IPS DF 19.7 (cell line): ENCODE measurements around the gene MUC6.

Experiments used
- DNase-seq: peaks from one replicate; pipeline ENCODE4 v3.0.0-alpha.2; 2013; ENCODE audit warnings: low read depth, low spot score

The MUC6 gene

DNA sequence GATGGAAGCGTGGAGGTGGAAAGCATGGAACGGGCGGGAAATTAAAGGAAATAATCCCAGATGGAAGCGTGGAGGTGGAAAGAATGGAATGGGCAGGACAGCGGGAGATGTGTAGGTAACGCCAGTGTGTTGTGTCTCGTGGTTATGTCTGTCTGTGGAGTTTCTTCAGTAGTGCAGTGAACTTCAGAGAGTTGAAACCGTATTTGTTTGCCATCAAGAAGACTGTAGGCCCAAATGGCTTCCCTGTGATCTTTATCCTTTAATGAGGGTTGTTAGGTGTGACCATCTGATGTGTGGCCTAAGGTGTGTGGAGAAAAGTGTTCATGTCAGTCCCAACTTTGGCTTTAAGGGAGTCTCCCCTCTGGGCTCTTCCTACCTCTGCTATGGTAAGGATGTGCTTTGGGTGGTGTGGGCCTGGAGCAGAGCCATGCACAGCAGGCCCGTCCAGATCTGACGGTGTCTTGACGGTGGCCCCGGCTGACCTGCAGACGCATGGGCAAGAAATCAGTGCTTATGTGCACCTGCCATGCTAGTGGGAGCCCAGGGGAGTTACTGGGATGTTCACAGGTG lies 71.2 kb downstream of the MUC6 start:
- no peak for DNase-seq

GRCh38 chr11:963852-964251 lies 72.7 kb downstream of the MUC6 start:
- no peak for DNase-seq
